HFFc6 (cell line): ENCODE measurements around the gene IL23A. TPM values are rescaled to one million over a fixed set of nuclear protein-coding genes. Genes with fewer than 3 reads are reported as not detected.

Experiments used
- DNase-seq: peaks from one replicate; pipeline ENCODE4 v3.0.0-alpha.2; 2018
- H3K27ac Mint-ChIP-seq: 2 replicates; pipeline ENCODE4 v1.8.0; 2020; ENCODE audit warnings: mild to moderate bottlenecking, mixed read lengths
- H3K27me3 Mint-ChIP-seq: 2 replicates; pipeline ENCODE4 v1.8.0; 2021; ENCODE audit warnings: mild to moderate bottlenecking, moderate library complexity, mixed read lengths; ENCODE audit not compliant: insufficient read depth
- H3K36me3 Mint-ChIP-seq: 2 replicates; pipeline ENCODE4 v1.8.0; 2021; ENCODE audit warnings: low read depth, mixed read lengths
- H3K4me1 Mint-ChIP-seq: 2 replicates; pipeline ENCODE4 v1.8.0; 2020; ENCODE audit warnings: low read depth, mixed read lengths
- H3K4me3 Mint-ChIP-seq: 2 replicates; pipeline ENCODE4 v1.8.0; 2020; ENCODE audit warnings: mild to moderate bottlenecking, moderate library complexity, mixed read lengths
- H3K9me3 Mint-ChIP-seq: 2 replicates; pipeline ENCODE4 v1.8.0; 2020; ENCODE audit warnings: mild to moderate bottlenecking, mixed read lengths
- total RNA-seq, 6 experiments: library from RNA; stranded (reverse); fragmentation: NEBNext Ultra II Directional; extraction: Animal tissue kit (Norgen Biotek cat#: 25700); gene quantifications; 2 replicates in 1 of 6; 3 replicates in 5 of 6; pipeline ENCODE4 v1.2.3, GENCODE V29; 2021
- TF ChIP-seq, protein P1 (sequence below): fragments of 200-600 bp; sonication (generic); IDR thresholded peaks from 2 replicates; pipeline ENCODE4 v1.5.0; 2021; ENCODE audit warnings: antibody characterized with exemption, mild to moderate bottlenecking

The IL23A gene
- total RNA-seq, 6 experiments from 2014 or later: 0.38 TPM; not detected in 5

DNA sequence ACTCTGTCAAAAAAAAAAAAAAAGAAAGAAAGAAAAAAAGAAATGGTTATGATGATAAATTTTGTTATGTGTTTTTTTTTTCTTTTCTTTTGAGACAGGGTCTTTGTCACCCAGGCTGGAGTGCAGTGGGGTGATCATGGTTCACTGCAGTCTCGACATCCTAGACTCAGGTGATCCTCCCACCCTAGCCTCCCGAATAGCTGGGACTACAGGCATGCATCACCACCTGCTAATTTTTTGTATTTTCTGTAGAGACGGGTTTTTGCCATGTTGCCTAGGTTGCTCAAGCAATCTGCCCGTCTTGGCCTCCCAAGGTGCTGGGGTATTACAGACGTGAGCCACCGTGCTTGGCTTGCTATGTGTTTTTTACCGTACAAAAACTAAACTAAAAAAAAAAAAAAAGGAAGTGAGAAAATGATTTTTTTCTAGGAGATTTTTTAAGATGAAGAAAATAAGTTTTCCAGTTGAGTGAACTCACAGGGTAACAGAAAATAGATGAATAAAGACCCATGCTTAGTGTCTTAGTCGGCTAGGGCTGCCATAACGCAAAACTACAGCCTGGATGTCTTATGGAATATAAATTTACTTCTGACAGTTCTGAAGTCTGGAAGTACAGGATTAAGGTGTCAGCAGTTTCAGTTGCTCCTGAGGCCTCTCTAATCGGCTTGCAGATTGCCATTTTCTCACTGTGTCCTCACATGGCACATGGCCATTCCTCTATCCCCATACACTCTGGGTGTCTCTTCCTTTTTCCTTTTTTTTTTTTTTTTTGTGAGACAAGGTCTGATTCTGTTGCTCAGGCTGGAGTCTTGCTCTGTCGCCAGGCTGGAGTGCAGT is 37.1 kb downstream of the IL23A start:
- no peak overlapping the region for H3K27ac Mint-ChIP-seq
- DNase-seq: no peak
- H3K4me3 Mint-ChIP-seq: no peak overlapping the region
- H3K9me3 Mint-ChIP-seq: peaks cover 9% of the 10 kb centered on the region
- TF ChIP-seq, protein P1, sequence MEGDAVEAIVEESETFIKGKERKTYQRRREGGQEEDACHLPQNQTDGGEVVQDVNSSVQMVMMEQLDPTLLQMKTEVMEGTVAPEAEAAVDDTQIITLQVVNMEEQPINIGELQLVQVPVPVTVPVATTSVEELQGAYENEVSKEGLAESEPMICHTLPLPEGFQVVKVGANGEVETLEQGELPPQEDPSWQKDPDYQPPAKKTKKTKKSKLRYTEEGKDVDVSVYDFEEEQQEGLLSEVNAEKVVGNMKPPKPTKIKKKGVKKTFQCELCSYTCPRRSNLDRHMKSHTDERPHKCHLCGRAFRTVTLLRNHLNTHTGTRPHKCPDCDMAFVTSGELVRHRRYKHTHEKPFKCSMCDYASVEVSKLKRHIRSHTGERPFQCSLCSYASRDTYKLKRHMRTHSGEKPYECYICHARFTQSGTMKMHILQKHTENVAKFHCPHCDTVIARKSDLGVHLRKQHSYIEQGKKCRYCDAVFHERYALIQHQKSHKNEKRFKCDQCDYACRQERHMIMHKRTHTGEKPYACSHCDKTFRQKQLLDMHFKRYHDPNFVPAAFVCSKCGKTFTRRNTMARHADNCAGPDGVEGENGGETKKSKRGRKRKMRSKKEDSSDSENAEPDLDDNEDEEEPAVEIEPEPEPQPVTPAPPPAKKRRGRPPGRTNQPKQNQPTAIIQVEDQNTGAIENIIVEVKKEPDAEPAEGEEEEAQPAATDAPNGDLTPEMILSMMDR: no peak
- peaks cover 13% of the 10 kb centered on the region for H3K27me3 Mint-ChIP-seq
- H3K36me3 Mint-ChIP-seq: peaks cover 6% of the 10 kb centered on the region
- peaks cover 10% of the 10 kb centered on the region for H3K4me1 Mint-ChIP-seq

DNA sequence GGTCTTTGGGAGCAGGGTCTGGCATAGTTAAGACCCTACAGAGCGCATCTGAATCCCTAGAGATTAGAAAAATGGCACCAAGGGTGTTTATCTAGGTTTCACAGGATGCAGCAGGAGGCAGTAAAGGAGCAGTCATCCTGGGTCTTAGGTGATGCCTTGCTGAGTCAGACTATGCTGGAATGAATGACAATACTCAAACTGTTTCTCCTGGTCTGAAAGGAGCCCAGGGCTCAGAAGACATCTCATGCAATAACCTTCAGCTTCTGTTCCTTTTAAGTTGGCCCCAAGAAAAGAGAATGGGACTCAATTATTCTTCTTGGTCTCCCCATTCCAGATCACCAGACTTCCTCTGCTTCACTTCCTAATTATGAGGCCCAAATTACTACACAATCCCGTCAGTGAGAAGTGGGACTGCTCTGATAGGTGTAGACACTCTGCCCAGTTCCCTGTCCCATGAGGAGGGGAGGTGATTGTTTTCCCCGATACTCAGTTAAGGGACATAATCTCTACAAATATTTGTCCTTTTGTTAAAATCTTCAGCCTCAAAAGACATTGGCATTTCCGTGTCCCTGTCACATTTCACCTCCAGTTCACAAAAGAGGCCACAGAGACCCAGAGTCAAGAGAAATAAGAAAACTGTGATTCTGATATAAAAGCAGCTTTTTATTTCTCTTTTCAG is 38.8 kb downstream of the IL23A start:
- DNase-seq: peak; percentile 30
- H3K36me3 Mint-ChIP-seq: peaks cover 6% of the 10 kb centered on the region

DNA sequence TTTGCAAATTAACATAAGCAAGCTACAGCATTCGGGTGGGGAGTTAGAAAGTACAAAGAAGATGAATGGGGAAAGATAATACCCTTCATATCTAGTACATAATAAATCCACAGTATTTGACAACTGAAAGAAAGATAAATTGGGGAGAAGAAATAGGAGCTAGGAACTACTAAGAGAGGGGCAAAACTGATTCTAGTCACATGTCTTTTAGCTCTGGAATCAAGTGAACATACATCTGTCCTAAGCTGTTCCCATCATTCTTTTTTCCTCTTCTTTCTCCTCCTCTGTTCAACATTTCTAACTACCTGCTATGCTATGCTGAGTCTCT is 39.3 kb downstream of the IL23A start:
- TF ChIP-seq, protein P1: no peak
- no peak for DNase-seq
- peaks cover 8% of the 10 kb centered on the region for H3K9me3 Mint-ChIP-seq
- H3K4me1 Mint-ChIP-seq: peaks cover 10% of the 10 kb centered on the region
- no peak overlapping the region for H3K27ac Mint-ChIP-seq
- H3K27me3 Mint-ChIP-seq: peaks cover 13% of the 10 kb centered on the region
- H3K4me3 Mint-ChIP-seq: no peak overlapping the region
- peaks cover 6% of the 10 kb centered on the region for H3K36me3 Mint-ChIP-seq

More for the DNA sequence above, 38.8 kb downstream of the IL23A start:
- TF ChIP-seq, protein P1: peak; percentile 45; the same call in 1 of the 2 replicates
- Mint-ChIP-seq H3K27me3 (peaks cover 13% of the 10 kb centered on the region), H3K4me1 (peaks cover 10% of the 10 kb centered on the region), H3K9me3 (peaks cover 9% of the 10 kb centered on the region), H3K27ac (no peak overlapping the region), H3K4me3 (no peak overlapping the region)

DNA sequence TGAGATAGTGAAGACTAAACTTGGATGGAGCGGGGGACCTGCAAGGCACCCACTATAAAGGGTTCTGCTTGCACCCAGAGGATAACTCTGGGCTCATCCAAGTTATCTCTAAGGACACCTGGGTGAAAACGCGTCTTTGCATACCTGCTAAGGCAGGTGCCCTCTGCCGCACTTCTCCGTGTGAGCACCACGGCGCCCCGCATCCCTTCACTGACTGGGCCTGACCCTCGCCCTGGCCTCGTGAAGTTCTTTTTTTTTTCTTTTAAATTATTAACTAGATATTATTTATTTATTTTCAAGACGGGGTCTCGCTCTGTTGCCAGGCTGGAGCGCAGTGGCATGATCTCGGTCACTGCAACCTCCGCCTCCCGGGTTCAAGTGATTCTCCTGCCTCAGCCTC is 43.9 kb downstream of the IL23A start:
- Mint-ChIP-seq H3K36me3 (no peaks in the 10 kb centered on the region), H3K27ac (no peak overlapping the region), H3K4me1 (peaks cover 16% of the 10 kb centered on the region), H3K9me3 (no peaks in the 10 kb centered on the region), H3K4me3 (no peak overlapping the region), H3K27me3 (peaks cover 4% of the 10 kb centered on the region)
- no peak for DNase-seq
- TF ChIP-seq, protein P1: no peak

DNA sequence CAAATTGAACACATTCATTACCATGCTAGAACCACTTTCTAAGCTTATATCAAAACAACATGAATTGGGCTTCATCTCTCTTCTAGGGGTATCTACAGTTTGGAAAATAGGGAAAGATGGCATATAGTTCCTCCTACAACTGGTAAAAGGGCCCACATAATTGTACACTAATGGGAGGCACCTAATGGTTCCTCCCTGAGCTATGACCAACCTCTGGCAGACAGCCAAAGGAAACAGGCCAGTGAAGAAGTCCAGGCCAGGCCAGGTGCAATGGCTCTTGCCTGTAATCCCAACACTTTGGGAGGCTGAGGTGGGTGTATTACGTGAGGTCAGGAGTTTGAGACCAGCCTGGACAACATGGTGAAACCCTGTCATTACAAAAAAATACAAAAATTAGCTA is 47.2 kb downstream of the IL23A start:
- no peak overlapping the region for H3K4me3 Mint-ChIP-seq
- no peak for DNase-seq
- H3K4me1 Mint-ChIP-seq: peaks cover 14% of the 10 kb centered on the region
- H3K9me3 Mint-ChIP-seq: no peaks in the 10 kb centered on the region
- H3K36me3 Mint-ChIP-seq: no peaks in the 10 kb centered on the region
- peaks cover 2% of the 10 kb centered on the region for H3K27me3 Mint-ChIP-seq
- no peak overlapping the region for H3K27ac Mint-ChIP-seq
- TF ChIP-seq, protein P1: no peak
